ENCODE data around the gene PCDHGB5.
A peak's percentile ranks its signal among the peaks of the same experiment; 100 is the strongest.
"Not testable (repeated sequence)": the region's sequence is repeated elsewhere in the genome, so short reads cannot be mapped to it uniquely, and the experiment has no call there.

GRCh38 chr5:141417494-141418172 lies 19.9 kb downstream of the PCDHGB5 start, which contains the start of gene PCDHGB7:
- TF ChIP-seq CTCF (IDR thresholded peaks at IDR 0.05; ENCODE audit: poor library complexity, severe bottlenecking) (peak; percentile 55), POLR2AphosphoS5 (IDR thresholded peaks at IDR 0.05) (peak; percentile 13), RAD21 (conservative IDR thresholded peaks at IDR 0.05) (peak; percentile 63)
- not testable (repeated sequence) for TF ChIP-seq EZH2 (IDR thresholded peaks at IDR 0.05; ENCODE audit: borderline replicate concordance, insufficient read depth, low read length, poor library complexity, severe bottlenecking); REST (IDR thresholded peaks at IDR 0.05; ENCODE audit: borderline replicate concordance); MXI1 (conservative IDR thresholded peaks at IDR 0.05; ENCODE audit: poor library complexity, severe bottlenecking); TAF1 (IDR thresholded peaks at IDR 0.05; ENCODE audit: low read depth)

Data from neural cell (in vitro differentiated cells).